ENCODE measurements around the gene NIBAN1. TPM values are rescaled to one million over a fixed set of nuclear protein-coding genes. Genes with fewer than 3 reads are reported as not detected.

NIBAN1 gene
- total RNA-seq, 1 experiment from 2014 or later, result 5.9 TPM

DNA sequence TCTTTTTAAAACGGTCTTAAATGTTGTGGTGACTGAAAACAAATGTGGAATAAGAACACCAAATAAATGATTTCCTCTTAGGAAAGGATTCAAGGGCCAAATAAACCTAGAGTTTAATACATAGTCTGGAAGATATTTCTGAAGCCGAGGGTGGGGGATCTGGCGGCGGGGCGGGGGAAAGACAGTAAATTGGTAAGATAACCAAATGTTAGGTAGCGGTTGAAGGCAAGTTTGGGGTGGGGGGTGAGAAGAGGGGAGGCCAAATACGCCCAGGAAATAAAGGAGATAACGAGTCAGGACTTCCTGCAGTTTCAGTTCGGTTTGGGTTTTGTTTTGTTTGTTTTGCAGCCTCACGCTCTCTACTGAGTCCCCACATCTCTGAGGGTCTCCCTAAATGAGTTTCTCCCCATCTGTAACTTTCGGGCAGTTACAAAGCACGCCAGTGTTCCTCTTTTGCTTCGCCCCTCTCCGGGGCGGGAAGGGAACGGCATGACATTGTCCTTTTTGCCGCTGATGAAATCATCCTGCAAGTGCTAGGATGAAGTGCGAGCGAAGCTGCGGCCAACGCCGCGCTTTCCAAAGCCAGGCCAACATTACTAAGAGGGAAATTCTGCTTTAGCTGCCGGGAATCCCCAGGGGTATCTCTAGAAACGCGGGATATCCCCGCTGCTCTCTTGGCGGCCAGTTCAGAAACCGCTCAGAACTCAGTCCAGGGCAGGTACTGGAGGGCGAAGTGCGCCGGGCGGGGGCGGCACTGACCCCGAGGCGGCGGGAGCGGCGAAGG is 844 bp downstream of the NIBAN1 start:
- Histone ChIP-seq H3T11ph (ENCODE audit: low read length) (no peak overlapping the region), H2BK120ac (ENCODE audit: low read depth, low read length, poor library complexity, severe bottlenecking) (no peak overlapping the region), H2BK15ac (ENCODE audit: low read depth, low read length) (no peak overlapping the region), H3K27ac (ENCODE audit: insufficient read length, low read depth, low read length) (no peak overlapping the region), H3K23ac (ENCODE audit: insufficient read length, low read depth, low read length) (no peak overlapping the region), H3K27me3 (ENCODE audit: insufficient read depth, low read length) (peaks cover 16% of the 10 kb centered on the region; the same call in 1 of the 2 replicates), H2BK20ac (ENCODE audit: low read depth, low read length, poor library complexity, severe bottlenecking) (no peak overlapping the region), H4K5ac (ENCODE audit: insufficient read length, low read depth, low read length) (no peak overlapping the region), H3K23me2 (ENCODE audit: insufficient read length, low read depth, low read length, poor library complexity, severe bottlenecking) (peaks cover 10% of the 10 kb centered on the region), H3K79me2 (ENCODE audit: insufficient read depth, low read length) (no peaks in the 10 kb centered on the region), H3K9me3 (ENCODE audit: control insufficient read depth, low read depth, low read length) (no peaks in the 10 kb centered on the region), H2AFZ (ENCODE audit: low read length) (peak overlapping the region; percentile 66), H4K20me1 (ENCODE audit: control insufficient read depth, insufficient read depth, insufficient read length) (no peaks in the 10 kb centered on the region), H3K4ac (ENCODE audit: low read depth, low read length) (no peak overlapping the region), H3K4me1 (ENCODE audit: insufficient read depth, low read length) (no peaks in the 10 kb centered on the region; the same call in 1 of the 2 replicates), H4K91ac (ENCODE audit: insufficient read length, low read depth, low read length) (no peak overlapping the region), H3K9ac (ENCODE audit: extremely low read depth, insufficient read length, low read length) (peak overlapping the region; percentile 87), H3K4me2 (ENCODE audit: insufficient read depth, insufficient read length, low read length) (peak overlapping the region; percentile 97), H4K8ac (replicated peaks; ENCODE audit: insufficient read length, low read depth, low read length) (no peak overlapping the region), H3K56ac (ENCODE audit: insufficient read length, low read depth, low read length) (no peak overlapping the region), H3K18ac (ENCODE audit: insufficient read length, low read depth, low read length) (peak overlapping the region; percentile 73), H3K79me1 (ENCODE audit: insufficient read depth, low read depth, low read length, poor library complexity, severe bottlenecking) (no peaks in the 10 kb centered on the region), H2BK12ac (ENCODE audit: insufficient read length, low read depth, low read length) (no peak overlapping the region), H2AK5ac (ENCODE audit: insufficient read length, low read length) (no peak overlapping the region), H3K14ac (ENCODE audit: insufficient read depth, low read length) (peak overlapping the region; percentile 90), H2BK5ac (ENCODE audit: insufficient read length, low read length) (no peak overlapping the region)
- Mint-ChIP-seq H3K4me1 (peaks cover 8 to 13% of the 10 kb centered on the region in 2 experiments), H3K9me3 (no peaks in the 10 kb centered on the region; a peak in 1 of 5 replicates), H3K27ac (peak overlapping the region; percentile 25 to 94 (median 33); a peak in 5 of 7 replicates), H3K4me3 (peak overlapping the region; percentile 85 to 93), H3K27me3 (ENCODE audit: low read depth) (peaks cover 58% of the 10 kb centered on the region), H3K36me3 (ENCODE audit: insufficient read depth in 1 of 3, low read depth in 3 of 3) (no peaks in the 10 kb centered on the region)
- DNase-seq, result peak; percentile 61
- TF ChIP-seq, protein P1, sequence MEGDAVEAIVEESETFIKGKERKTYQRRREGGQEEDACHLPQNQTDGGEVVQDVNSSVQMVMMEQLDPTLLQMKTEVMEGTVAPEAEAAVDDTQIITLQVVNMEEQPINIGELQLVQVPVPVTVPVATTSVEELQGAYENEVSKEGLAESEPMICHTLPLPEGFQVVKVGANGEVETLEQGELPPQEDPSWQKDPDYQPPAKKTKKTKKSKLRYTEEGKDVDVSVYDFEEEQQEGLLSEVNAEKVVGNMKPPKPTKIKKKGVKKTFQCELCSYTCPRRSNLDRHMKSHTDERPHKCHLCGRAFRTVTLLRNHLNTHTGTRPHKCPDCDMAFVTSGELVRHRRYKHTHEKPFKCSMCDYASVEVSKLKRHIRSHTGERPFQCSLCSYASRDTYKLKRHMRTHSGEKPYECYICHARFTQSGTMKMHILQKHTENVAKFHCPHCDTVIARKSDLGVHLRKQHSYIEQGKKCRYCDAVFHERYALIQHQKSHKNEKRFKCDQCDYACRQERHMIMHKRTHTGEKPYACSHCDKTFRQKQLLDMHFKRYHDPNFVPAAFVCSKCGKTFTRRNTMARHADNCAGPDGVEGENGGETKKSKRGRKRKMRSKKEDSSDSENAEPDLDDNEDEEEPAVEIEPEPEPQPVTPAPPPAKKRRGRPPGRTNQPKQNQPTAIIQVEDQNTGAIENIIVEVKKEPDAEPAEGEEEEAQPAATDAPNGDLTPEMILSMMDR (conservative IDR thresholded peaks at IDR 0.05), result no peak
- WGBS (ENCODE audit: extremely low coverage, insufficient read length, low lambda C conversion rate), result no CpG with 5 or more reads among the region's 39 CpGs

Data from H9 (cell line).